VCaP (cell line): ENCODE measurements around the gene RAB1A.

Experiments
- H3K27ac ChIP-seq: fragments of 450-650 bp; 2 replicates; pipeline ENCODE4 v1.5.1; 2017
- TF ChIP-seq, protein P1 (sequence below): fragments of 450-650 bp; conservative IDR thresholded peaks from 2 replicates; pipeline ENCODE4 v1.5.1; 2017; ENCODE audit warnings: mild to moderate bottlenecking, moderate library complexity

The RAB1A gene

DNA sequence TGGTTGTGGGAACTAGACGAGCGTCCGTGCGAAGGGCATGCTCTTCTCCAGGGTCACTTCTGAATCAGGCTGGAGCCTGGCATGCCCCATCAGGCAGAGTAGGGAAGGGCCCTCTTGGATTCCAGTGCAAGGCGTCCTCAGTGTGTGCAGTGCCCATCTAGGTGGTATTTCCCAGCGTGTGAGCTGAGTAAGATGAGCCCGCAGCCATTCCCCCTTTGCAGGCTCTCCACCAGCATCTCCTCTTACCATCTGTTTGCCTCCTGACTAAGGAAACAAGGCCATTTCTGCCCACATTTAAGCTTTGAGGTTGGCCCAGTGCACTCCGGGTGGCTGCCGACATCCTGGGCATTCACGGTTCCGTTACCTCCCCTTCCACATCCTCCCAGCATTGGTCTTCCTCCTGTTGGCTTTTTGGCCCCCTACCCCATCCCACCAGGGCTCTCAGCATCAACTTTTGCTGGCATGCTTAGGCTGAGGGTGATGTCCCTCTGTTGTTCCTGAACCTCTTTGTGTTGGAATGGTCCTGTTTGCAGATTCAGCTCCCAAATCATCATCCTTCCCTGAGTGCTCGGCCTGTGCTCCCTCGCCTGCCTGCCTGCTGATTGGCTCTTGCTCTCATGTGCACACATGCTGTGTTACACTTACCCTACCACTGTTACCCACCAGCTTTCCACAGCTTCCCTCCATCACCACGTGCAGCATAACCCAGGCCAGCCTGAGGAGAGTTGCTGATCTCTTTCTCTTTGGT, 61.9 kb downstream of the RAB1A start:
- TF ChIP-seq, protein P1, sequence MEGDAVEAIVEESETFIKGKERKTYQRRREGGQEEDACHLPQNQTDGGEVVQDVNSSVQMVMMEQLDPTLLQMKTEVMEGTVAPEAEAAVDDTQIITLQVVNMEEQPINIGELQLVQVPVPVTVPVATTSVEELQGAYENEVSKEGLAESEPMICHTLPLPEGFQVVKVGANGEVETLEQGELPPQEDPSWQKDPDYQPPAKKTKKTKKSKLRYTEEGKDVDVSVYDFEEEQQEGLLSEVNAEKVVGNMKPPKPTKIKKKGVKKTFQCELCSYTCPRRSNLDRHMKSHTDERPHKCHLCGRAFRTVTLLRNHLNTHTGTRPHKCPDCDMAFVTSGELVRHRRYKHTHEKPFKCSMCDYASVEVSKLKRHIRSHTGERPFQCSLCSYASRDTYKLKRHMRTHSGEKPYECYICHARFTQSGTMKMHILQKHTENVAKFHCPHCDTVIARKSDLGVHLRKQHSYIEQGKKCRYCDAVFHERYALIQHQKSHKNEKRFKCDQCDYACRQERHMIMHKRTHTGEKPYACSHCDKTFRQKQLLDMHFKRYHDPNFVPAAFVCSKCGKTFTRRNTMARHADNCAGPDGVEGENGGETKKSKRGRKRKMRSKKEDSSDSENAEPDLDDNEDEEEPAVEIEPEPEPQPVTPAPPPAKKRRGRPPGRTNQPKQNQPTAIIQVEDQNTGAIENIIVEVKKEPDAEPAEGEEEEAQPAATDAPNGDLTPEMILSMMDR, result no peak
- no peak overlapping the region for H3K27ac ChIP-seq

DNA sequence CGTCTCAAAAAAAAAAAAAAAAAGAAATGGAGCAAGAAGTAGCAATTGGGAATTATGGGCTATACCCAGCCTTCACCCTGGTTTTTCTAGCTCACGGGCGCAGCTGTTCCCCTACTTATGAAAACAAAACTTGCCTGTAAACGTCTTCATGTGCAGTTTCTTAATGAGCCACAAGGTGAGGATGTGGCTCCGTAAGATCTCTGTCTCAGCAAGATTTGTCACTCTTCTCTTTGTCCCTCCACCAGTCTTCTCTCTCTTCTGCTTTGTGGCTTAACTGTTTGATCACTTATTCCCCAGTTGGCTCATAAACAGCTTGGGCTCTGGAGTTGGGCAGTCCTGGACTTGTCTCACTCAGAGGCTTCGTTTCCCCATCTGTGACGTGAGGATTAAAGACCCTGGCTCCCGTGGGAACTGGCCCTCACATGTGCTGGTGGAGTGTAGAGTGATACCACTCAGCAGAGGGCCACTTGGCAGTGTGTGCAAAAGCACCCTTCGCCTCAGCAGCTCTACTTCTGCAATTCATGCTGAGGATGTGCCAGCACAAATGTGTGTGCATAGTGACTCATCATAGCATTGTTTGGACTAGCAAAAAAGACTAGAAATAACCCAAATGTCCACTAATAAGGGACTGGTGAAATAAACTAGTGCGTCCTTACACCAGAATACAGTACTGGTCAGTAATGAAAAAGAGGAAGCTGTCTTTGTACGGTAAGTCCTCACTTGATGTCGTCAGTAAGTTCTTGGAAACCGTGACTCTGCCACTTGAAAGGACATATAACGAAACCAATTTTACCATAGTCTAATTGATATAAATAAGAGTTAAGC, 65.0 kb downstream of the RAB1A start:
- no peak overlapping the region for H3K27ac ChIP-seq

DNA sequence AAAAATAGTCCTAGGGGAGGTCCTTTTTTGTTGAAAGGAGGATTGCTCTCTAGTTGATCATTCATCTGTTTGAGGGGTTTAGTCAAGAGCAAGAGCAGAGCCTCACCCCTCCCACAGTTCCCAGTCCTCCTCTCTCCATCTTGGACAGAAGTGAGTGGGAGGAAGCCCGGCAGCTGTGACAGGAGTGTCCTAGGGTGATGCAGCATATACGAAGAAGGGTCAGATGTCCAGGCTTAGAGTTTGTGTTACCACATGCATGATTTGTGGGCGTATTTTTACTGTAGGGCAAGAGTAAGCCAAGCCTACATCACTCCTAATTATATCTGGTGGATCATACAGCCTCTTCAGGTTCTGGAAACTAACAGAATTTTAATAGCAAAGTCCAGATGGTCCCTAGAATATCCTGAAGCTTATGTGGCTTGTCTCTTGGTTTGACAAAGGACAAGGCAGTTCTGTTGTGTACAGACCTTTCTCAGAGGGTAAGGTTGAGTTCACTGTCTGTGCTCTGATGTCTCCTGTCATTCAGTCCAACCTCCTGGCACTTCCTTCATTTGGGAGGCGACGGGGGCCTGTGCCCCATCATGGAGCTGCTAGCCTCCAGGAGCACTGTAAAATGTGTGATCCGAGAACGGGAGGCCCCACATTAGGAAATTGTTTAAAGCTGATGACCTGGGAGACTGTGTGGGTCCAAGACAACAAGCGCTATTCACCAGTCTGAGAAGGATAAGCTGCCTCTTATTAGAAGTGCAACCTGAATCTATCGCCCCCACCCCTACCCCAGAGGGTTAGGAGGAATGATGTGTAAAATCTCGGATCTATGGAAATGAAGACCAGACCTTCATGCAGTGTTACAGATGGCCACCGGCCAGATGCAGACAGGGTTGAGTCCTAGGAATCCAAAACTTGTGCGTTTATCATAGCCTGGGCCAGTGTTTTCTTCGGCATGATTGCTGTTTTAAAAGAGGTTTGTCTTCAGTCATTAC, 66.8 kb downstream of the RAB1A start:
- no peak overlapping the region for H3K27ac ChIP-seq
- TF ChIP-seq, protein P1, result no peak

More for the DNA sequence above, 65.0 kb downstream of the RAB1A start:
- TF ChIP-seq, protein P1, result peak; percentile 94

DNA sequence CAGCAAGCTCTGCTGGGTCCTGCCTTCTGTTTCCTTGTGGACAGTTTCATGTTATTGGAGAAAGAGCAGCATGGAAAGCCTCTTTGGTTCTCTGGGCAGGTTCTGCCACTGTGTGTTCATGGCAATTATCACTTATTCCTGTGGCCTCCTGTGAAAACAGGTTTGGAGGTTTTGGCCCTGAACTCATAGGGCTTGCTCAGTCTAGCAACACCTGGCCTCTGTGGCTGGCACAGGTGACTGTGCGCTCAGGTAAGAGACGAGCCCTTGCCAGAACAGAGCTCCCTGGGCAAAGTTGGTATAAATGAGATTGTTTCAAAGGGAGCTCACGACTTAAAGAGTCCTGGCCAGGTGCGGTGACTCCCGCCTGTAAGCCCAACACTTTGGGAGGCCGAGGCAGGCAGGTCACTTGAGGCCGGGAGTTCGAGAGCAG, 68.0 kb downstream of the RAB1A start:
- TF ChIP-seq, protein P1, result no peak
- no peak overlapping the region for H3K27ac ChIP-seq

DNA sequence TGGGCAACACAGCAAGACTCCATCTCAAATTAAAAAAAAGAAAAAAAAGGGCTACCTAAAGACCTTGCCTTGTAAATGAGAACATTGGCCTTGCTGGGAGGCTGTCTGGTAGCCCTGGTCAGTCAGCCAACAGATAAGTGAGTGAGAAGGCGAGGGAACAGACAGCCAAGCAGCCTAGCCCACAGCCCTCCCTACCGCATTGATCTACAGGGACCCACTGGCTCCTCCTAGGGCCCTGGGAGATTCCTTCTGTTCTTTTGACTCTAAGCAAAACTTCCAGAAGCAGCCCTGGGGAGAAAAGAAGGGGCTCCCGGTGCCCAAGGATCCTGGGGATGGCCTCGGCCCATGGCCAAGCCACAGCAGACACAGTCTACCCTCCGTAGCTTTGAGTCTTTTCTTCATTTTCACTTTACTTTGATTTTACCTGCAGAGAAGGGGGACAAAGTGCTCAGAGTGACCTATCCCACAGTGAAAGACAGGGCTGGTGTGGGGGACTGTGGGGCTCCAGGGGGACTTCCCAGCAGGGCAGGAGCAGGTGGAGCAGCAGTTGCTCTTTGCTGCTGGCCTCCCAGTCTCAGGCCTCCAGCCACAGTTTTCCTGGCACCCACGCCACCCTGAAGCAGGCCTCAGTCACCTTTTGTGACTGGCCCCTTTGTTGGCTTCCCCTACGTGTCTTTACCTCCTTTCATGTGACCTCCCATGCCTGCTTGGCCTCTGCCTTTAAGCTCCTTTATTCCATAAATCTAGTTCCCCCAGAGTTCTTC, 68.6 kb downstream of the RAB1A start:
- no peak overlapping the region for H3K27ac ChIP-seq
- TF ChIP-seq, protein P1, result no peak

DNA sequence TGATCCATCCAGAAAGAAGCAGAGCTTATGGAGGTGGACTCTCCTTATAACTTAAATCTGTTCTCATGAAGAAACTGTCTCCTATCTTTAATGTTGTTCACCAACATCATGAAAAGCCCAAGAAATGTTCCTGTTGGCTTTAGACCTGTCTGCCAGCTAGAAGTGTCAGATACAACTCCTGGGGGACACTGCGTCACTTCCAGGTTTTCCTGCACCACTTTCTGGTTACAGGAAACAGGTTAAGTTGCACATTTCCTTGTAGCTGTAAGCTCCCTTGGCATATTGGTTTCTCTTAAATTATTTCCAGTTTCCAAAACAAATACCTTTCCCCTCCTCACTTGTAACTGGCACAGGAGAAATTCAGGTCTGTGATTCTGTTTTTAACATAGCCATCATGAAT, 70.8 kb downstream of the RAB1A start:
- no peak overlapping the region for H3K27ac ChIP-seq
- TF ChIP-seq, protein P1, result no peak
